Measurements from ENCODE around the gene N4BP2. TPM values are rescaled to one million over a fixed set of nuclear protein-coding genes. Genes with fewer than 3 reads are reported as not detected.

Gene N4BP2
- total and polyA plus RNA-seq, 9 donors: 3.5 to 21.3 (median 10.6) TPM

GRCh38 chr4:40197879-40198689 is 141.4 kb downstream of the N4BP2 start:
- H3K27me3 ChIP-seq: no peaks in the 10 kb centered on the region
- H3K4me3 ChIP-seq: no peak overlapping the region
- H3K4me1 ChIP-seq (ENCODE audit: insufficient read depth): peaks cover 2% of the 10 kb centered on the region
- TF ChIP-seq POLR2A (IDR thresholded peaks at IDR 0.05): no peak
- no peak for TF ChIP-seq EP300 (IDR thresholded peaks at IDR 0.05)
- TF ChIP-seq CTCF (IDR thresholded peaks at IDR 0.05): no peak
- DNase-seq: no peak
- no peaks in the 10 kb centered on the region for H3K9me3 ChIP-seq
- intact Hi-C loops (cut with DNase I): no loop called here
- 79 to 88% (median 85%) methylated on average over 15 of the region's 15 CpGs for WGBS, 3 donors
- no peak overlapping the region for H3K27ac ChIP-seq
- no peaks in the 10 kb centered on the region for H3K36me3 ChIP-seq

- TF ChIP-seq CTCF (IDR thresholded peaks at IDR 0.05) (no peak), EP300 (IDR thresholded peaks at IDR 0.05) (no peak), POLR2A (IDR thresholded peaks at IDR 0.05) (no peak)
- H3K4me3 ChIP-seq: no peak overlapping the region
- H3K9me3 ChIP-seq: no peaks in the 10 kb centered on the region
- intact Hi-C loops (cut with DNase I): no loop called here
- H3K27ac ChIP-seq: no peak overlapping the region
- DNase-seq: no peak
- 73 to 76% (median 76%) methylated on average over 6 of the region's 6 CpGs for WGBS, 3 donors
- peaks cover 2% of the 10 kb centered on the region for H3K4me1 ChIP-seq (ENCODE audit: insufficient read depth)
- H3K27me3 ChIP-seq: no peaks in the 10 kb centered on the region
- no peaks in the 10 kb centered on the region for H3K36me3 ChIP-seq
Observed at GRCh38 chr4:40199179-40199670, 142.6 kb downstream of the N4BP2 start.

GRCh38 chr4:40199999-40200874 is 143.6 kb downstream of the N4BP2 start:
- Histone ChIP-seq H3K27ac (no peak overlapping the region), H3K9me3 (no peaks in the 10 kb centered on the region), H3K4me3 (no peak overlapping the region), H3K4me1 (ENCODE audit: insufficient read depth) (peaks cover 2% of the 10 kb centered on the region), H3K36me3 (no peaks in the 10 kb centered on the region), H3K27me3 (no peaks in the 10 kb centered on the region)
- intact Hi-C loops (cut with DNase I): no loop called here
- 68 to 81% (median 80%) methylated on average over 15 of the region's 15 CpGs for WGBS, 3 donors
- no peak for DNase-seq
- TF ChIP-seq EP300 (IDR thresholded peaks at IDR 0.05): no peak
- TF ChIP-seq CTCF (IDR thresholded peaks at IDR 0.05): no peak
- TF ChIP-seq POLR2A (IDR thresholded peaks at IDR 0.05): no peak

GRCh38 chr4:40200875-40201801 is 144.5 kb downstream of the N4BP2 start:
- no peak for TF ChIP-seq EP300 (IDR thresholded peaks at IDR 0.05)
- no peak for TF ChIP-seq CTCF (IDR thresholded peaks at IDR 0.05)
- TF ChIP-seq POLR2A (IDR thresholded peaks at IDR 0.05): no peak
- no peak overlapping the region for H3K27ac ChIP-seq
- whole genome bisulfite sequencing, 3 donors: 41 to 50% (median 50%) methylated on average over 13 of the region's 13 CpGs

More at GRCh38 chr4:40200875-40201801, 144.5 kb downstream of the N4BP2 start:
- Histone ChIP-seq H3K36me3 (no peaks in the 10 kb centered on the region), H3K4me3 (no peak overlapping the region), H3K9me3 (no peaks in the 10 kb centered on the region), H3K4me1 (ENCODE audit: insufficient read depth) (peaks cover 2% of the 10 kb centered on the region), H3K27me3 (no peaks in the 10 kb centered on the region)
- intact Hi-C loops (cut with DNase I): no loop called here
- no peak for DNase-seq

All from ovary (tissue), 9 donors.